OCI-LY3 (cell line): Measurements from ENCODE around the gene TNRC6C.

Experiments
- EZH2phosphoT487 ChIP-seq: fragments of 200-600 bp; shearing (Covaris generic); IDR thresholded peaks from 2 replicates; pipeline ENCODE4 v1.6.1; 2018; ENCODE audit warnings: antibody characterized with exemption, mixed run types, low read depth
- TF ChIP-seq, protein P1 (sequence below): fragments of 200-600, 300-600 bp; sonication (generic); IDR thresholded peaks from 2 replicates; pipeline ENCODE4 v1.5.1; 2014; ENCODE audit warnings: antibody characterized with exemption, low read length, low read depth

DNA sequence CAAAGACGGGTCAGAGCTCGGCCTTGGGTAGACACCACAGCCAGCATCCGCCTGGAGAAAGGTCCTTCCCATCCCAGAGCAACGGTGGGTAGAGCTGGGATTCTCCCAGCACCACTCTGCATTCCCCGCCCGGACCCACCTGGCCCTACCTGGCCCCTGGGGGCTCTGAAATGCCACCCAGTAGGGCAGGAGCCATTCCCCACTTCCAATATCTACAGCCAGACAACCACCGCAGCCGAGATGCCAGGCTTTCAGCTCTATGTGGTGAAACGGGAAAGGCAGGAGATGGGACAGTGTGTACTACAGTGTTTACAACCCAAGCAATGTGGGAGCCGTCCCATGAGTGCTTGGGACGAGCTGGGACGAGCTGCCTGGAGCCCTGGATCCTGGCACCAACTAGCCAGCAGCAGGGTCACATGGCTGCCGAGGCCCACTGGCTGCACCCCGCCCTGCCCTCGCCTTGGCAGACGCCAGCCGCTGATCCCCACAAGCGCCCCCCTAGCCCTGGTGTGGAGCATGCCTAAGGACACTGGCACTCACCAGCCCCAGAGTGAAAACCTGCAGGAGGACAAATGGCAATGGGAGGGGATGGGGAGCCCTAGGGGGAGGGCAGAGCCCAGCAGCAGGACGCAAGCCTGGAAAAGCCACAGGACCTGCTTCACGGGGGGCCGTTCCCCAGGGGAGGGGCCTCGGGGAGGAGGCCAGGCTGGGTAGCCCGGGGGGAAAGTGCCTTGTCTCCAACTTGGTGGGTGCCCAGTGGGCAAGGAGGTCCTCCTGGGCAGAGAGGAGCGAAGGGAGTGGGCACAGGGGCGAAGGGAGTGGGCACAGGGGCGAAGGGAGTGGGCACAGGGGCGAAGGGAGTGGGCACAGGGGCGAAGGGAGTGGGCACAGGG, 156.6 kb downstream of the TNRC6C start:
- TF ChIP-seq, protein P1, sequence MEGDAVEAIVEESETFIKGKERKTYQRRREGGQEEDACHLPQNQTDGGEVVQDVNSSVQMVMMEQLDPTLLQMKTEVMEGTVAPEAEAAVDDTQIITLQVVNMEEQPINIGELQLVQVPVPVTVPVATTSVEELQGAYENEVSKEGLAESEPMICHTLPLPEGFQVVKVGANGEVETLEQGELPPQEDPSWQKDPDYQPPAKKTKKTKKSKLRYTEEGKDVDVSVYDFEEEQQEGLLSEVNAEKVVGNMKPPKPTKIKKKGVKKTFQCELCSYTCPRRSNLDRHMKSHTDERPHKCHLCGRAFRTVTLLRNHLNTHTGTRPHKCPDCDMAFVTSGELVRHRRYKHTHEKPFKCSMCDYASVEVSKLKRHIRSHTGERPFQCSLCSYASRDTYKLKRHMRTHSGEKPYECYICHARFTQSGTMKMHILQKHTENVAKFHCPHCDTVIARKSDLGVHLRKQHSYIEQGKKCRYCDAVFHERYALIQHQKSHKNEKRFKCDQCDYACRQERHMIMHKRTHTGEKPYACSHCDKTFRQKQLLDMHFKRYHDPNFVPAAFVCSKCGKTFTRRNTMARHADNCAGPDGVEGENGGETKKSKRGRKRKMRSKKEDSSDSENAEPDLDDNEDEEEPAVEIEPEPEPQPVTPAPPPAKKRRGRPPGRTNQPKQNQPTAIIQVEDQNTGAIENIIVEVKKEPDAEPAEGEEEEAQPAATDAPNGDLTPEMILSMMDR, result no peak
- TF ChIP-seq EZH2phosphoT487, result no peak
